ENCODE results near the gene HNRNPL. TPM values are rescaled to one million over a fixed set of nuclear protein-coding genes. Genes with fewer than 3 reads are reported as not detected.
A peak's percentile ranks its signal among the peaks of the same experiment; 100 is the strongest.

Gene HNRNPL
- total RNA-seq, 1 experiment from 2014 or later: 443 TPM

DNA sequence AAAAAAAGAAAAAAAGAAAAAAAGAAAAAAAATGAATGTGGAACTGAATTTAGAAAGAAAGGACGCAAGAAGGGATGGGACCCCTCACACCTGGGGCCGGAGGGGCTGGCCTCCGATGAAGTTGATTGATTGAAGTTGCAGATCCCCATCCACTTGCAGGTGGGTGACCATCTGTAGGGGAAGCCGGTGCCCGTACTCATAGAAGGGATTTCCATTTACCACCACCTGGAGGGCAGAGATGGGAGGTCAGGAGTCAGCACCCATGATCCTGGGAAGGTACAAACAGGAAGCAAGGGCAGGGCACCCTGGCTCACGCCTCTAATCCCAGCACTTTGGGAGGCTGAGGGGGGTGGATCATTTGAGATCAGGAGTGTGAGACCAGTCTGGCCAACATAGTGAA lies 43.4 kb downstream of the HNRNPL start:
- intact Hi-C loops (cut with micrococcal nuclease; ENCODE audit: unreplicated experiment): no loop called here
- H3K9me3 ChIP-seq (ENCODE audit: insufficient read depth, low read depth): no peaks in the 10 kb centered on the region
- no peaks in the 10 kb centered on the region for H4K20me1 ChIP-seq (ENCODE audit: insufficient read depth)
- H3K4me1 ChIP-seq (replicated peaks; ENCODE audit: insufficient read depth): no peaks in the 10 kb centered on the region
- no peaks in the 10 kb centered on the region for H3K36me3 ChIP-seq (ENCODE audit: low read depth)
- no peaks in the 10 kb centered on the region for H3K27me3 ChIP-seq (ENCODE audit: insufficient read depth, low read depth)
- H3K9me2 ChIP-seq (ENCODE audit: insufficient read depth): no peaks in the 10 kb centered on the region
- no peaks in the 10 kb centered on the region for H3K79me2 ChIP-seq (ENCODE audit: low read depth)
- DNase-seq: no peak
- H3K4me3 ChIP-seq: no peak overlapping the region
- ChIA-PET POLR2A (ENCODE audit: unreplicated experiment) (interaction anchor here (0.7 kb wide), 1 partner anchor 134 kb away, joined by 3 read pairs; no protein-coding TSS in a partner anchor), CTCF (interaction anchor here (0.6 kb wide), 1 partner anchor 25 kb away, joined by 6 read pairs; the partner anchor contains the start of gene ECH1)
- H2AFZ ChIP-seq: no peak overlapping the region
- BruUV-seq (replicated peaks): no TSS peak
- H3K4me2 ChIP-seq: no peak overlapping the region
- TF ChIP-seq, protein P1, sequence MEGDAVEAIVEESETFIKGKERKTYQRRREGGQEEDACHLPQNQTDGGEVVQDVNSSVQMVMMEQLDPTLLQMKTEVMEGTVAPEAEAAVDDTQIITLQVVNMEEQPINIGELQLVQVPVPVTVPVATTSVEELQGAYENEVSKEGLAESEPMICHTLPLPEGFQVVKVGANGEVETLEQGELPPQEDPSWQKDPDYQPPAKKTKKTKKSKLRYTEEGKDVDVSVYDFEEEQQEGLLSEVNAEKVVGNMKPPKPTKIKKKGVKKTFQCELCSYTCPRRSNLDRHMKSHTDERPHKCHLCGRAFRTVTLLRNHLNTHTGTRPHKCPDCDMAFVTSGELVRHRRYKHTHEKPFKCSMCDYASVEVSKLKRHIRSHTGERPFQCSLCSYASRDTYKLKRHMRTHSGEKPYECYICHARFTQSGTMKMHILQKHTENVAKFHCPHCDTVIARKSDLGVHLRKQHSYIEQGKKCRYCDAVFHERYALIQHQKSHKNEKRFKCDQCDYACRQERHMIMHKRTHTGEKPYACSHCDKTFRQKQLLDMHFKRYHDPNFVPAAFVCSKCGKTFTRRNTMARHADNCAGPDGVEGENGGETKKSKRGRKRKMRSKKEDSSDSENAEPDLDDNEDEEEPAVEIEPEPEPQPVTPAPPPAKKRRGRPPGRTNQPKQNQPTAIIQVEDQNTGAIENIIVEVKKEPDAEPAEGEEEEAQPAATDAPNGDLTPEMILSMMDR (conservative IDR thresholded peaks at IDR 0.05): no peak
- no peak for TF ChIP-seq EZH2 (IDR thresholded peaks at IDR 0.05; ENCODE audit: low read depth)
- H3F3A ChIP-seq (ENCODE audit: insufficient read depth, low read depth): no peaks in the 10 kb centered on the region
- H3K27ac ChIP-seq: no peak overlapping the region

DNA sequence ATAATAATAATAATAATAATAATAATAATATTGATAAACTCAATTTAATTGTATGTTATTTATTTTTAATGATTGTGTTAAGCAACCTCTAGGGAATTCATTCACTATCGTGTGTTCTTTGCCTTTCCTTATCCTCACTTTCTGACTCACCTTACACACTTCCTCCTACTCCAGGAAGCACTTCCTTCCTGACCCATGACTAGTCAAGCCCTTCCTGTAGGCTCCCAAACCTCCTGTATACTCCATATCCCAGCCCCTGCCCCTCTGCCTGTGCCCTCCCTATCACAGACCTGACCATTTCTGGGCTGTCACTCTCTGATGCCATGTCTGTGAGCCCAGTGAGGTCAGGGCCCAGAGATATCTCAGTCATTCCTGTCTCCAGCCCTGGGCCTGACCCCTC lies 44.6 kb downstream of the HNRNPL start:
- no peak overlapping the region for H3K4me2 ChIP-seq
- no peak overlapping the region for H3K27ac ChIP-seq
- no peaks in the 10 kb centered on the region for H3K9me2 ChIP-seq (ENCODE audit: insufficient read depth)
- no peaks in the 10 kb centered on the region for H4K20me1 ChIP-seq (ENCODE audit: insufficient read depth)
- no peaks in the 10 kb centered on the region for H3K36me3 ChIP-seq (ENCODE audit: low read depth)
- no TSS peak for BruUV-seq (replicated peaks)
- DNase-seq: peak in 1 of 2 experiments; percentile 35
- intact Hi-C loops (cut with micrococcal nuclease; ENCODE audit: unreplicated experiment): no loop called here
- H3K4me1 ChIP-seq (replicated peaks; ENCODE audit: insufficient read depth): peaks cover 8% of the 10 kb centered on the region
- no peak for TF ChIP-seq EZH2 (IDR thresholded peaks at IDR 0.05; ENCODE audit: low read depth)
- TF ChIP-seq, protein P1 (conservative IDR thresholded peaks at IDR 0.05): no peak
- H3F3A ChIP-seq (ENCODE audit: insufficient read depth, low read depth): peaks cover 6% of the 10 kb centered on the region
- H3K27me3 ChIP-seq (ENCODE audit: insufficient read depth, low read depth): no peaks in the 10 kb centered on the region
- no peaks in the 10 kb centered on the region for H3K79me2 ChIP-seq (ENCODE audit: low read depth)
- H3K9me3 ChIP-seq (ENCODE audit: insufficient read depth, low read depth): peaks cover 6% of the 10 kb centered on the region
- CTCF ChIA-PET: no interaction called here
- POLR2A ChIA-PET (ENCODE audit: unreplicated experiment): no interaction called here
- H2AFZ ChIP-seq: no peak overlapping the region
- no peak overlapping the region for H3K4me3 ChIP-seq

DNA sequence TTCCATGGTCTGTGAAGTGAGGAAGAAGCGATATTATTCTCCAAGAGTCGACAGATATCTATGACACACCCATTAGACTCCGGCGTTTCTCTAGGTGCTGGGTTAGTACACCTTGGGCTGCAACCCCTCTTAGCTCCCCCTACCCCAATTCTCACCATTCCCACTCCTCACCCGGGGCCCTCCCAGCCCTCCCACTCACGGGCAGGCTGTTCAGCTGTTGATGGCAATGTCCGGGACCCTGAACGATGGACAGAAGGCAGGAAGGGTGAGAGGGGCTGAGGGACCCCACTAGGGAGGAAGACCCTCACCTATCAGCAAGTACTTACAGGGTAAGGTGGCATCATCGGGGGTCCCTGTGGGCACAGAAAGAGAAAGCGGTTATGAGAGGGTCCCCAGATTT lies 46.2 kb downstream of the HNRNPL start:
- H3K4me1 ChIP-seq (replicated peaks; ENCODE audit: insufficient read depth): peaks cover 21% of the 10 kb centered on the region
- intact Hi-C loops (cut with micrococcal nuclease; ENCODE audit: unreplicated experiment): no loop called here
- no peak overlapping the region for H2AFZ ChIP-seq
- no peak overlapping the region for H3K4me3 ChIP-seq
- no TSS peak for BruUV-seq (replicated peaks)
- H3K9me2 ChIP-seq (ENCODE audit: insufficient read depth): no peaks in the 10 kb centered on the region
- H3K4me2 ChIP-seq: no peak overlapping the region
- CTCF ChIA-PET: no interaction called here
- no peak for TF ChIP-seq EZH2 (IDR thresholded peaks at IDR 0.05; ENCODE audit: low read depth)
- TF ChIP-seq, protein P1 (conservative IDR thresholded peaks at IDR 0.05): no peak
- no peaks in the 10 kb centered on the region for H3K27me3 ChIP-seq (ENCODE audit: insufficient read depth, low read depth)
- no peaks in the 10 kb centered on the region for H3K79me2 ChIP-seq (ENCODE audit: low read depth)
- peaks cover 19% of the 10 kb centered on the region for H3F3A ChIP-seq (ENCODE audit: insufficient read depth, low read depth)
- POLR2A ChIA-PET (ENCODE audit: unreplicated experiment): no interaction called here
- no peak overlapping the region for H3K27ac ChIP-seq
- H3K9me3 ChIP-seq (ENCODE audit: insufficient read depth, low read depth): peaks cover 6% of the 10 kb centered on the region
- H4K20me1 ChIP-seq (ENCODE audit: insufficient read depth): no peaks in the 10 kb centered on the region
- no peaks in the 10 kb centered on the region for H3K36me3 ChIP-seq (ENCODE audit: low read depth)
- DNase-seq: no peak

Measured in PC-9 (cell line).